ENCODE measurements around the gene TNNI3.

TNNI3 gene

GRCh38 chr19:55105237-55105636 is 52.3 kb downstream of the TNNI3 start:
- Histone ChIP-seq H4K20me1 (ENCODE audit: insufficient read depth, low read length) (no peaks in the 10 kb centered on the region), H3F3A (ENCODE audit: insufficient read depth, low read length) (no peaks in the 10 kb centered on the region), H3K9ac (ENCODE audit: low read length) (no peak overlapping the region), H2AFZ (ENCODE audit: low read length) (no peak overlapping the region), H3K4me2 (ENCODE audit: low read depth, low read length) (no peak overlapping the region), H3K9me2 (replicated peaks; ENCODE audit: insufficient read depth, low read length) (no peaks in the 10 kb centered on the region), H3K4me3 (ENCODE audit: low read length) (no peak overlapping the region), H3K4me1 (ENCODE audit: low read length) (no peaks in the 10 kb centered on the region), H3K27ac (ENCODE audit: low read length) (no peak overlapping the region), H3K9me3 (replicated peaks; ENCODE audit: insufficient read depth, low read length) (no peaks in the 10 kb centered on the region), H3K79me2 (ENCODE audit: low read length) (peaks cover 5% of the 10 kb centered on the region; the same call in 1 of the 2 replicates), H3K27me3 (replicated peaks; ENCODE audit: insufficient read depth, low read length) (no peaks in the 10 kb centered on the region), H3K36me3 (replicated peaks; ENCODE audit: insufficient read depth, low read length) (peaks cover 4% of the 10 kb centered on the region; the same call in 1 of the 2 replicates)
- TF ChIP-seq EZH2 (optimal IDR thresholded peaks at IDR 0.05; ENCODE audit: low read depth, low read length) (no peak), CTCF (IDR thresholded peaks at IDR 0.05; ENCODE audit: low read length) (no peak), EZH2phosphoT487 (IDR thresholded peaks at IDR 0.05; ENCODE audit: low read length) (no peak)
- no peak for DNase-seq

- Histone ChIP-seq H4K20me1 (ENCODE audit: insufficient read depth, low read length) (no peaks in the 10 kb centered on the region), H3K79me2 (ENCODE audit: low read length) (0 out of 2 replicates have a peak, but pooled peaks cover 5% of the 10 kb centered on the region), H3K9ac (ENCODE audit: low read length) (no peak overlapping the region), H3K4me3 (ENCODE audit: low read length) (no peak overlapping the region), H3K4me1 (ENCODE audit: low read length) (no peaks in the 10 kb centered on the region), H3K36me3 (replicated peaks; ENCODE audit: insufficient read depth, low read length) (peaks cover 4% of the 10 kb centered on the region; the same call in 1 of the 2 replicates), H3K9me2 (replicated peaks; ENCODE audit: insufficient read depth, low read length) (no peaks in the 10 kb centered on the region), H2AFZ (ENCODE audit: low read length) (no peak overlapping the region), H3K9me3 (replicated peaks; ENCODE audit: insufficient read depth, low read length) (no peaks in the 10 kb centered on the region), H3K27ac (ENCODE audit: low read length) (no peak overlapping the region), H3K4me2 (ENCODE audit: low read depth, low read length) (no peak overlapping the region), H3F3A (ENCODE audit: insufficient read depth, low read length) (no peaks in the 10 kb centered on the region), H3K27me3 (replicated peaks; ENCODE audit: insufficient read depth, low read length) (no peaks in the 10 kb centered on the region)
- no peak for DNase-seq
- TF ChIP-seq CTCF (IDR thresholded peaks at IDR 0.05; ENCODE audit: low read length) (no peak), EZH2 (optimal IDR thresholded peaks at IDR 0.05; ENCODE audit: low read depth, low read length) (no peak), EZH2phosphoT487 (IDR thresholded peaks at IDR 0.05; ENCODE audit: low read length) (no peak)
These were observed 54.3 kb downstream of the TNNI3 start for GRCh38 chr19:55103190-55103589.
